ENCODE results near the gene SLCO2A1. TPM values are rescaled to one million over a fixed set of nuclear protein-coding genes. Genes with fewer than 3 reads are reported as not detected.

Gene SLCO2A1
- total RNA-seq, 1 donor from 2014 or later: 1.0 TPM

- Mint-ChIP-seq H3K27ac (ENCODE audit: unreplicated experiment) (no peak overlapping the region), H3K4me1 (ENCODE audit: low read depth) (peaks cover 10% of the 10 kb centered on the region), H3K9me3 (ENCODE audit: low read depth) (no peaks in the 10 kb centered on the region), H3K36me3 (ENCODE audit: low read depth) (no peaks in the 10 kb centered on the region), H3K27me3 (ENCODE audit: low read depth) (no peaks in the 10 kb centered on the region), H3K4me3 (ENCODE audit: unreplicated experiment) (no peak overlapping the region)
- DNase-seq (ENCODE audit: low spot score): no peak
- TF ChIP-seq, protein P1, sequence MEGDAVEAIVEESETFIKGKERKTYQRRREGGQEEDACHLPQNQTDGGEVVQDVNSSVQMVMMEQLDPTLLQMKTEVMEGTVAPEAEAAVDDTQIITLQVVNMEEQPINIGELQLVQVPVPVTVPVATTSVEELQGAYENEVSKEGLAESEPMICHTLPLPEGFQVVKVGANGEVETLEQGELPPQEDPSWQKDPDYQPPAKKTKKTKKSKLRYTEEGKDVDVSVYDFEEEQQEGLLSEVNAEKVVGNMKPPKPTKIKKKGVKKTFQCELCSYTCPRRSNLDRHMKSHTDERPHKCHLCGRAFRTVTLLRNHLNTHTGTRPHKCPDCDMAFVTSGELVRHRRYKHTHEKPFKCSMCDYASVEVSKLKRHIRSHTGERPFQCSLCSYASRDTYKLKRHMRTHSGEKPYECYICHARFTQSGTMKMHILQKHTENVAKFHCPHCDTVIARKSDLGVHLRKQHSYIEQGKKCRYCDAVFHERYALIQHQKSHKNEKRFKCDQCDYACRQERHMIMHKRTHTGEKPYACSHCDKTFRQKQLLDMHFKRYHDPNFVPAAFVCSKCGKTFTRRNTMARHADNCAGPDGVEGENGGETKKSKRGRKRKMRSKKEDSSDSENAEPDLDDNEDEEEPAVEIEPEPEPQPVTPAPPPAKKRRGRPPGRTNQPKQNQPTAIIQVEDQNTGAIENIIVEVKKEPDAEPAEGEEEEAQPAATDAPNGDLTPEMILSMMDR (IDR thresholded peaks at IDR 0.05): no peak
Measured at GRCh38 chr3:134066158-134066541, 36.4 kb upstream of the SLCO2A1 start.

DNA sequence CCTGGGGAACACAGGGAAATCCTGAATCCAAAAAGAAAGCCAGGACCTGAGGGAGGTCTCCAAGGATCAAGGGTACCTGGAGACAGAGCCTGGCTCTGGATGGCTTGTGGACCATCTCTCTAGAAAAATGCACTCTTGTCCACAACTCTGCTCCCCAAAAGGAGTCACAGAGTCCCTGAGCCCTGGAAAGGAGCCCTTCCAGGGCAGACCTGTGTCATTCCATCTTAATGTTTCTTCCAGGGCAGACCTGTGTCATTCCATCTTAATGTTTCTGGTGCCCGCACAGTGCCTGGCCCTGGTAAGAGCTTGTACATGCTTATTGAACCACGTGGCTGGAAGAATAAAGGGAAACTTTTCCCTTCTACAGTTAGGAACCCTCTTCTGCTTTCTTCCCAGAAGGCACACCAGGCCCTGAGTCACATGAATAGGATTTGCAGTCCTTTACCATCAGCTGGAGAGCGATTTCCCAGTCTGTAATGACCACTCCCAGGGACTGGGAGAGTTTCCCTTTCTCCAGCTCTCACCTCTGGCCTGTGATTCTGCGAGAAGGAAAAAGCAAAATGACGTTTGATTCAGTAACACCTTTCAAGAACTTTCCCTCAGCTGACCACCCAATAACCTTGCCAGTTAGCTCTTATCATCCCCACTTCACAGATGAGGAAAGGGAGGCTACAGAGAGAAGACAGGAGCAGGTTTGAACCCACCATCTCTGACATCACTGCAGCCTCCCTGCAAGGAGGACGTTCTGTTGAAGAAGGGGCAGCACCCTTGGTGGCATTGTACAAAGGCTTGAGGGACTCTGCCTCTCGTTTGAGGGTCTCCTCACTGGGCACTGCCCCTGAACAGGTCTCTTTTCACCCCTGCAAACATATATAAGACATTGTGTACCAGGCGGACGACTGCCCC is 35.8 kb upstream of the SLCO2A1 start:
- Mint-ChIP-seq H3K27me3 (ENCODE audit: low read depth) (no peaks in the 10 kb centered on the region), H3K36me3 (ENCODE audit: low read depth) (no peaks in the 10 kb centered on the region), H3K27ac (ENCODE audit: unreplicated experiment) (no peak overlapping the region), H3K4me1 (ENCODE audit: low read depth) (peaks cover 10% of the 10 kb centered on the region), H3K9me3 (ENCODE audit: low read depth) (no peaks in the 10 kb centered on the region), H3K4me3 (ENCODE audit: unreplicated experiment) (no peak overlapping the region)
- DNase-seq (ENCODE audit: low spot score): no peak
- TF ChIP-seq, protein P1 (IDR thresholded peaks at IDR 0.05): no peak

DNA sequence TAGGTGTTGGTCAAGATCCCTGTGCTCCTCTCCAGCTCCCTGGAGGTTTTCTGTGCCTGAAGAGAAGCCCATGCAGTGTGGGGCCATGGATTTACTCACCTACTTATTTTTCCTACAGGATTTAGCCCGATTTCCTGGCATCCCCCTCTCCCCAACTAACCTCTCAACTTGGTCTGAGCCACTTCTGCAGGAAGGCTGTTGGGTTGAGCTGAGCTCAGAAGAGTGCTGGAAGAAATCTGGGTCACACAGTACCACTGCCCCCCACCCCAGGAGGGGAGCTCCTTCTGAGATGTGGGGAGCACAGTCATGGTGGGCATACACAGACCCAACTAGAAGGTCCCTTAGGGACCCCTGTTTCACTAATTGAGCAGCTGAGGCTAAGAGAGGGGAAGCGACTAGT is 34.4 kb upstream of the SLCO2A1 start:
- TF ChIP-seq, protein P1 (IDR thresholded peaks at IDR 0.05): no peak
- no peaks in the 10 kb centered on the region for H3K9me3 Mint-ChIP-seq (ENCODE audit: low read depth)
- H3K27ac Mint-ChIP-seq (ENCODE audit: unreplicated experiment): no peak overlapping the region
- no peak for DNase-seq (ENCODE audit: low spot score)
- no peaks in the 10 kb centered on the region for H3K27me3 Mint-ChIP-seq (ENCODE audit: low read depth)
- H3K4me1 Mint-ChIP-seq (ENCODE audit: low read depth): peaks cover 25% of the 10 kb centered on the region
- no peak overlapping the region for H3K4me3 Mint-ChIP-seq (ENCODE audit: unreplicated experiment)
- no peaks in the 10 kb centered on the region for H3K36me3 Mint-ChIP-seq (ENCODE audit: low read depth)

DNA sequence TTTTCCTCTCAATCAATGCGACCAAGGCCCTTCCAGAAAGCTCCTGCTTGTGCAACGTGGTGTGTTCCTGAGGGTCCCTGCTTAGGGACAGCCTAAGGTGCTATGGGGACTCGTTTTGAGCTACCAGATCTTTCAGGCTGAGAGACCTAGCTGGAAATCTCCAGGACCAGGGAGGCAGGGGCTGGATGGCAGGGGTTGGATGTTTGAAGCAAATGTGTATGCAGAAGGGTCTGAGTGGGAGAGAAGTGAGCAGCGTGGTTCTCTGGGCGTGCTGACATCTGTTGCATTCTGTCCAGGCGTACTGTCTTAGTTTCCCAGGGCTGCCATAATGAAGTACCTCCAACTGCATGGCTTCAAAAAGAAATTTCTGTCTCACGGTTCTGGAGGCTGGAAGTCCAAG is 31.7 kb upstream of the SLCO2A1 start:
- DNase-seq (ENCODE audit: low spot score): no peak
- H3K27ac Mint-ChIP-seq (ENCODE audit: unreplicated experiment): no peak overlapping the region
- H3K9me3 Mint-ChIP-seq (ENCODE audit: low read depth): no peaks in the 10 kb centered on the region
- no peak overlapping the region for H3K4me3 Mint-ChIP-seq (ENCODE audit: unreplicated experiment)
- H3K27me3 Mint-ChIP-seq (ENCODE audit: low read depth): no peaks in the 10 kb centered on the region
- TF ChIP-seq, protein P1 (IDR thresholded peaks at IDR 0.05): no peak
- no peaks in the 10 kb centered on the region for H3K36me3 Mint-ChIP-seq (ENCODE audit: low read depth)
- H3K4me1 Mint-ChIP-seq (ENCODE audit: low read depth): peaks cover 33% of the 10 kb centered on the region

DNA sequence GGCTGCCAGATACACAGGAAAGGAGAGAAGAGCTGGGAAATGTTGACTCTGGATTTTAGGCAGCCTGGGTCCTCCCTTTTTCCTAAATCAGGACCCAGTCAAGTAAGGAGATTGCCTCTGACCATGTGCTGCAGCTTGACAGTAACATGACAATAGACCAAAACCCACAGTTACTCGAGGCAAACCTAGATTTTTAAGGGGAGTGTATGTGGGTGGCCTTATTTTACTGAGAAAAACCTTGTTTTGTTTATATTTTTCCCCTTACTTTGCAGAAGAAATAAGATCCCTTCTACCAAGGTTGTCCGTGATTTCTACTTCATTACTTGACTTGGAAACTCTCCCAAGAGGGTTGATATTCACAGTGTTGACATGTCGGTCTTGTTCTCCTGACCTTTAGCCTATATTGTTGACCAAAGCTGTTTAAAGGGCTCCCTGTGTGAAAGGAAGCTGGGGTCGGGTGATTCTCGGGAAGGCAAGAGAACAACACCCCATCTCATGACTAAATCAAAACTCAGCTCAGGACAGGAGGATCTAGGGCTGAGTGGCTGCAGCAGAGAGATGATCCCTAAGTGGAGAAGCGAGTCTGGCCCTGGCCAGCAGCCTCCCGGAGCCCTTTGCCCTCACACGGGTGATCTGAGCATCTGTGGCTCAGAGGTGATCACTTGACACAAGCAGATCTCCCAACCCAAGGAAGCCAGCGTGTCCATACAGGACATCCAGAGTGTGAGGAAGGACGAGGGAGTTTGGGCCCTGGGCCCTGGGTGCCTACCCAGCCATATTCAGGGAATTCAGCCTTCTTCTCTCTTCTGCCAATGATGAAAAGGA is 31.0 kb upstream of the SLCO2A1 start:
- Mint-ChIP-seq H3K36me3 (ENCODE audit: low read depth) (no peaks in the 10 kb centered on the region), H3K9me3 (ENCODE audit: low read depth) (no peaks in the 10 kb centered on the region), H3K27ac (ENCODE audit: unreplicated experiment) (peak overlapping the region; percentile 27), H3K4me1 (ENCODE audit: low read depth) (peaks cover 33% of the 10 kb centered on the region), H3K27me3 (ENCODE audit: low read depth) (no peaks in the 10 kb centered on the region), H3K4me3 (ENCODE audit: unreplicated experiment) (no peak overlapping the region)
- TF ChIP-seq, protein P1 (IDR thresholded peaks at IDR 0.05): no peak
- no peak for DNase-seq (ENCODE audit: low spot score)
